Nephron (organoid): Measurements from ENCODE around the gene XAB2.
A peak's percentile ranks its signal among the peaks of the same experiment; 100 is the strongest.

Experiments used
- H3K27ac Mint-ChIP-seq, 3 experiments: 2 replicates each; pipeline ENCODE4 v1.8.0; 2020; ENCODE audit warnings: mixed read lengths in 3 of 3, mild to moderate bottlenecking in 2 of 3, moderate library complexity in 1 of 3
- H3K27me3 Mint-ChIP-seq: 2 replicates; pipeline ENCODE4 v1.8.0; 2021; ENCODE audit warnings: low read depth, mild to moderate bottlenecking, moderate library complexity, mixed read lengths
- H3K36me3 Mint-ChIP-seq: 2 replicates; pipeline ENCODE4 v1.8.0; 2020; ENCODE audit warnings: low read depth, mixed read lengths
- H3K4me1 Mint-ChIP-seq: 2 replicates; pipeline ENCODE4 v1.8.0; 2020; ENCODE audit warnings: mixed read lengths
- H3K4me3 Mint-ChIP-seq, 3 experiments: 2 replicates each; pipeline ENCODE4 v1.8.0; 2020; ENCODE audit warnings: mild to moderate bottlenecking in 3 of 3, mixed read lengths in 3 of 3, moderate library complexity in 2 of 3
- H3K9me3 Mint-ChIP-seq: 2 replicates; pipeline ENCODE4 v1.8.0; 2020; ENCODE audit warnings: mixed read lengths
- TF ChIP-seq, protein P1 (sequence below), 3 experiments: fragments of 200-600 bp; sonication (generic); IDR thresholded peaks; one replicate each; pipeline ENCODE4 v1.5.0; 2021; ENCODE audit warnings: antibody characterized with exemption in 3 of 3; ENCODE audit not compliant: unreplicated experiment in 3 of 3

XAB2 gene

DNA sequence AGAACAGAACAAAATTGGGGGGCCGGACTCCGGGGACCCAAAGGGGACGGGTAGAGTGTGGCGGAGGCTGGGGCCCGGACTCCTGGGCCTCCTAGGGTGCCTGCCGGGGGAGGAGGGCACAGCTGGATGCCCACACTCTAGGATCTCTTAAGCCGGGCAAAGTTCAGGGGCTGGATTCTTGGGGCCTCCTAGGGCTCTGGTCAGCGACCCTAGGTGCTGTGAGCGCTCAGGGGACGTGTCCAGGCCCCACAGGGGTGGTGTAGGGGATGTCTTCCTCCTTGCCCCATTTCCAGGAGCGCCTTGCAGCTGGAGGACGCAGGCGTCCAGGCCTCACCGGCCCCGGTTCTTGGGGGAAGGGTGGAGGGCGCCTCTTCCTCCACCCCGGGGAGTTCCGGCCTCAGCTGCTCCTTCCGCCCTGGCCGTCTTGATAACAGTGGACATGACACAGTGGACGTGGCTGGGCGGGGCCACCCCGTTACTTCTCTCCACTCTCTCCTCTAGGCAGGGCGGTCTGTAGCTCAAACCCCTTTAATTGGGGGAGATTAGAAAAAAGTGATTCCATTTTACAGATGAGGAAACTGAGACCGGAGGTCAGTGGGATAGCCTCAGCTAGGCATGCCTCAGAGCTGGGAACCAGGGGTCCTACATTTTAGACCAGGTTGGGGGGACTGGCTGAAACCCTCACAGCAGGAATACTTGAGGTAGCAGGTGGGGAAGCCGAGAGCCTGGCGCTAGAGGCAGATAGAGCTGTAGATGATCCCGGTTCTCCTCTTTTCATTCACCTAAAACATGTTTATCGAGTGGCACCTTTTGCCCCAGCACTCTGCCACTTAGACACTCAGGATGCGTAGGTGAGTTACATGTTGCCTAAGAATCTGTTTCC, 8.3 kb upstream of the XAB2 start:
- TF ChIP-seq, protein P1, sequence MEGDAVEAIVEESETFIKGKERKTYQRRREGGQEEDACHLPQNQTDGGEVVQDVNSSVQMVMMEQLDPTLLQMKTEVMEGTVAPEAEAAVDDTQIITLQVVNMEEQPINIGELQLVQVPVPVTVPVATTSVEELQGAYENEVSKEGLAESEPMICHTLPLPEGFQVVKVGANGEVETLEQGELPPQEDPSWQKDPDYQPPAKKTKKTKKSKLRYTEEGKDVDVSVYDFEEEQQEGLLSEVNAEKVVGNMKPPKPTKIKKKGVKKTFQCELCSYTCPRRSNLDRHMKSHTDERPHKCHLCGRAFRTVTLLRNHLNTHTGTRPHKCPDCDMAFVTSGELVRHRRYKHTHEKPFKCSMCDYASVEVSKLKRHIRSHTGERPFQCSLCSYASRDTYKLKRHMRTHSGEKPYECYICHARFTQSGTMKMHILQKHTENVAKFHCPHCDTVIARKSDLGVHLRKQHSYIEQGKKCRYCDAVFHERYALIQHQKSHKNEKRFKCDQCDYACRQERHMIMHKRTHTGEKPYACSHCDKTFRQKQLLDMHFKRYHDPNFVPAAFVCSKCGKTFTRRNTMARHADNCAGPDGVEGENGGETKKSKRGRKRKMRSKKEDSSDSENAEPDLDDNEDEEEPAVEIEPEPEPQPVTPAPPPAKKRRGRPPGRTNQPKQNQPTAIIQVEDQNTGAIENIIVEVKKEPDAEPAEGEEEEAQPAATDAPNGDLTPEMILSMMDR (IDR thresholded peaks at IDR 0.05; ENCODE audit: unreplicated experiment in 3 of 3): no peak

DNA sequence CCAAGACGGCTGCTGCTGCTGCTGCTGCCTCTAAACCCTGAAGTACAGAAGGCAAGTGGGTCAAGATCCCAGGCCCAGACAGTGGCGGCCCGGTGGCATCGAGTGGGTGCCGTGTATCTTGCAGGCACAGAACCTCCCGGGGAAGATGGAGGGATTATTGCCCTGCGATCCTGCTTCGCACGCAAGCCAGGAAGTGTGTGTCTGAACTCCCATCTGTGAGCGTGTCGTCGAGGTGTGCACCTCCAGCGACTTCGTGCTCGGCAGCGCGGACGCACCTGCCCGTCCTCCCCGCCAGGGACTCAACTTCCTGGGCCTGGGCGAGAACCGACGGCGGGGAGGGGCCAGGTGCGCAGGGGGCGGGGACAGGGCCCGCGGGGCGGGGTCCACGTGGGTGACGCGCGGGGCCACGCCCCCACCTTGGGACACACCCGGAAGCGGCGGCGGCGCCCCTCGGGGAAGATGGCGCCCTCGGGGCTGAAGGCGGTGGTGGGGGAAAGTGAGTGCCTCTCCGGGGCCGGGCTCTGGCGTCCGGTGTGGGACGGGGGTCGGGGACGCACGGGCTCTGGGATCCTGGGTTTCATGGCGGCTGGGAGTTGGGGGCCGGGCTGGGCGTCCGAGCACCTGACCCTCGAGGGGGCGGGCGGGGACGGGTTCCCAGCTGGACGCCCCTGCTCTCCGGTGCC, 7.5 kb upstream of the XAB2 start, which contains the start of gene STXBP2:
Gene STXBP2 (plus strand): TSS at position 420 of the 683 bp plus-strand sequence. CDS start 40 bp downstream, at position 460.
- Mint-ChIP-seq H3K4me3 (peak within 1 kb of the TSS; percentile 65 to 72 (median 71)), H3K9me3 (no peaks in the 10 kb centered on the region), H3K27ac (peak within 1 kb of the TSS in 1 of 3 experiments; percentile 14), H3K4me1 (no peaks in the 10 kb centered on the region), H3K36me3 (no peaks in the 10 kb centered on the region), H3K27me3 (peaks cover 38% of the 10 kb centered on the region)
- TF ChIP-seq, protein P1 (IDR thresholded peaks at IDR 0.05; ENCODE audit: unreplicated experiment in 3 of 3): no peak

More for the DNA sequence above, 8.3 kb upstream of the XAB2 start:
- Mint-ChIP-seq H3K4me1 (no peaks in the 10 kb centered on the region), H3K9me3 (no peaks in the 10 kb centered on the region), H3K27me3 (peaks cover 38% of the 10 kb centered on the region), H3K36me3 (no peaks in the 10 kb centered on the region), H3K27ac (no peak overlapping the region), H3K4me3 (peak overlapping the region in 2 of 3 experiments; percentile 71 to 72)

DNA sequence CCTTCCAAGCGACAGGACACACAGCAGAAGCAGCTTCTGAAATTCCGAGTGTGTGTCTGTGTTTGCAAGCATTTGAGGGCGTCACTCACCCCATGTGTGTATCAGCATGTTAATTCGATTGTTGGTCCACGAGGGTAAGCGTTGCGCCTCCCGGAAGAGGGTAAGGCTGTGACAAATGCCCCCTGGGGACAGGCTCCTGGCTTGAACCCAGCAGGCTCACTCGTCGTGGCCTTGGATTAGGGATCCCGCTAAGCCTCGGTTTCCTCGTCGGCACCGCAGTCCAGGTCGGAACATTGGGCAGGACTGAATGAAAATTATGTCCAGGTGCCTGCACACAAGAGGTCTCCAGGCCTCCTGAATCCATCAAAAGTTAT, 7.0 kb upstream of the XAB2 start:
- Mint-ChIP-seq H3K4me3 (peak overlapping the region; percentile 58 to 72 (median 71)), H3K9me3 (no peaks in the 10 kb centered on the region), H3K36me3 (no peaks in the 10 kb centered on the region), H3K4me1 (no peaks in the 10 kb centered on the region), H3K27ac (no peak overlapping the region), H3K27me3 (peaks cover 38% of the 10 kb centered on the region)
- TF ChIP-seq, protein P1 (IDR thresholded peaks at IDR 0.05; ENCODE audit: unreplicated experiment in 3 of 3): no peak

DNA sequence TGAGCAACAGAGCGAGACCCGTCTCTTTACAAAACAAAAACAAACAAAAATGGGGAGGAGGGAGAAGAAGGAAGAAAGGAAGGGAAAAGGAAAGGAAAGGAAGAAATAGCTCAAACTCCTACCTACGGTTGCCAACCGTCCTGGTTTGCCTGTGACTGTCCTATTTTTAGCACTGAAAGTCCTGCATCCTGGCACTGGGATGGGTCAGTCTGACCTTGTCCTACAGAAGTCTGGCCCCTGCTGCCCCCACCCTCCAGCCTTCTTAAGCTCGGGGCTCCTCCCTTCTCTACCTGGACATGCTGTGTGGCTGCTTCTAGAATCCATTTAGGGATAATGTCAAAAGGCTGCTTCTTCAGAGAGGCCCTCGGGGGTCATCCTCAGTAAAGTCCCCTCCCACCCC, 6.3 kb upstream of the XAB2 start:
- H3K4me1 Mint-ChIP-seq: no peaks in the 10 kb centered on the region
- TF ChIP-seq, protein P1 (IDR thresholded peaks at IDR 0.05; ENCODE audit: unreplicated experiment in 3 of 3): no peak
- H3K36me3 Mint-ChIP-seq: no peaks in the 10 kb centered on the region
- H3K9me3 Mint-ChIP-seq: no peaks in the 10 kb centered on the region
- H3K27me3 Mint-ChIP-seq: peaks cover 38% of the 10 kb centered on the region
- peak overlapping the region; percentile 65 to 71 (median 71) for H3K4me3 Mint-ChIP-seq
- no peak overlapping the region for H3K27ac Mint-ChIP-seq

DNA sequence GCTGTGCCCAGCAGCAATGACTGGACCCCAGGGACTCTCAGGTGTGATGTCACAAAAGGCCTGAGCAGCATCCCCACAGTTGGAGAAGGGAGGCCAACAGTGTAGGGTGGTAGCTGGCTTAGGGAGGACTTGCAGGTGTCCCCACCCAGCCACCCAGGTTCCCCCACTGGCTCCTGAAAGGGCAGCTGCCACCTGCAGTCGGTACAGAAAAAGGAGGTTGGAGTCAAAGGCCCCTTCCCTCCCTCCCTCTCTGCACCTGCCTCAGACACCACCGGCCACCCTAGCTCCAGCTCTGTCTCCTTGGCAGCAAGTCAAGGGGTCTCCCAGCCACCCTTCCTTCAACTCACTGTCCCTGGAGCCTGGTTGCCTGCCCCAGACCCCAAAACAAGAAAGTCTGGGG, 4.4 kb upstream of the XAB2 start, which contains the start of gene PCP2:
Gene PCP2 (minus strand): TSS at position 22 of the 400 bp plus-strand sequence. CDS start 262 bp downstream, outside the sequence.
- Mint-ChIP-seq H3K4me3 (peak within 1 kb of the TSS; percentile 42 to 67 (median 56)), H3K27me3 (peaks cover 33% of the 10 kb centered on the region), H3K9me3 (no peaks in the 10 kb centered on the region)

More for the DNA sequence above, 4.4 kb upstream of the XAB2 start, which contains the start of gene PCP2:
- Mint-ChIP-seq H3K27ac (no peak within 1 kb of the TSS), H3K36me3 (peaks cover 4% of the 10 kb centered on the region), H3K4me1 (peaks cover 16% of the 10 kb centered on the region)
- TF ChIP-seq, protein P1 (IDR thresholded peaks at IDR 0.05; ENCODE audit: unreplicated experiment in 3 of 3): no peak
